Putamen (tissue), 1 donor: ENCODE measurements around the gene IFI6.
"Not testable (repeated sequence)": the region's sequence is repeated elsewhere in the genome, so short reads cannot be mapped to it uniquely, and the experiment has no call there.

Experiments
- DNase-seq: peaks from one replicate; pipeline ENCODE4 v3.0.0-alpha.2; 2016; ENCODE audit warnings: low spot score

The IFI6 gene, protein sequence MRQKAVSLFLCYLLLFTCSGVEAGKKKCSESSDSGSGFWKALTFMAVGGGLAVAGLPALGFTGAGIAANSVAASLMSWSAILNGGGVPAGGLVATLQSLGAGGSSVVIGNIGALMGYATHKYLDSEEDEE

GRCh38 chr1:27671964-27672749 lies at the start of gene IFI6:
TSS of gene IFI6 (minus strand) at chr1:27672192. CDS start at chr1:27669314, 2,878 bp downstream.
- peak; percentile 96 for DNase-seq

DNA sequence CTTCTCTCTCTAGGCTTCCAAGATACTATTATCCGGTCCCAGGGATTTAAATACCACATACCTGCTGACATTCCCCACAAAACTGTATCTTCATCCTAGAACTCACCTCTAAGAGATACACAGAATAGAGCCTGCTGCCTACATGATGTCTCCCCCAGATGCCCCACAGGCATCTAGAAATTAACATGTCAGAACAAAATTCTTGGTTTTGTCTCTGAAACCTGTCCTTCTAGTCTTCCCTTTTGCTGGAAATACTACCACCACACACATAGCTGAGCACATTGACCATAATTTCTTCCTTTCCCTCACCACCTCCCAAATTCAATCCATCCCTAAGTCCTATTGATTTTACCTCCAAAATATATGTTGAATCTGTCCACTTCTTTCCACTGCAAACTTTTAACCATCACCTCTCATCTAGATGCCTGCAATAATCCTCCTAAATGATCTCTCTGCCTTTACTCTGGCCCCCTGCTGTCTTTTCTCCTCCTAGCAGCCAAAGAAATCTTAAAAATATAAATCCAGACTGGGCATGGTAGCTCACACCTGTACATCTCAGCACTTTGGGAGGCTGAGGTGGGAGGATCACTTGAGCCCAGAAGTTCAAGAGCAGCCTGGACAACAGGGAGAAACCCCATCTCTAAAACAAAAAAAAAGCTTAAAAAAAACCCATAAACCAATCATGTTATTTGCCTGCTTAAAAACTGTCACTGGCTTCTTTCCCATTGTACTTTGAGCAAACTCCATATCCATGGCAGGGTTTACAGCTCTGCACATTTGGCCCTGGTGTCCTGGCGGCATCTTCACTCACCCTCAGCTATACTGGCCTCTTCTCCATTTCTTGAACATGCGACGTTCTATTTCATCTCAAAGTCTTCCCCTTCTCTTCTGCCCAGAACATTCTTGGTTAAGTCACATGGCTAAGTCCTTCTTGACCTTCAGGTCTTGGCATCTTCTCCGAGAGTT lies 47.6 kb upstream of the IFI6 start:
- DNase-seq: no peak

GRCh38 chr1:27716262-27716895 lies 44.4 kb upstream of the IFI6 start:
- DNase-seq: peak; percentile 46

DNA sequence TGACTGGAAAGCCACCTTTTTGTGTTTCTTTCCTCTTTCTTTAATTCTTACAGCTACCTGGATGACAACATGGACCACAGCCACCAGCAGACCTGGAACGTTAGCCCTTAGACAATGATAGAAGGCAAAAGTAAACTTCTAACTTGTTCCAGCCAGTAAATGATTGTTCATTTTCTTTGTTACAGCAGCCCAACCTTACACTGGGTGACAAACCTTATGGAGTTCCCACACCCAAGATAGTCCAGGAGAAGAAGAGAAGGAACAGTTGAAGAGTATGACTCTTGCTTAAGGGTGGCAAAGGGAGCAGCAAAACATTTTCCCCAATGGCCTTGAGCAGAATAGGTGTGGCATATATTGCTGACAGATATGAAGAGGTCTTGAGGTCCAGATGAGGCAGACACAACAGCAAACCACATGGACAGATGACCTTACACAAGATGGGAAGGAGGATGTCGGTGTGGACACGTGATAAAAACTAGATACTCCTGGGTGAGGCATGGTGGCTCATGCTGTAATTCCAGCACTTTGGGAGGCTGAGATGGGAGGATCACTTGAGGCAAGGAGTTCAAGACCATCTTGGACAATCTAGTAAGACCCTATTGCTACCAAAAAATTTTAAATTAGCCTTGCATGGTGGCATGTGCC lies 42.0 kb upstream of the IFI6 start:
- DNase-seq: no peak

- no peak for DNase-seq
These were observed 41.2 kb upstream of the IFI6 start for GRCh38 chr1:27713139-27713725.

GRCh38 chr1:27710574-27710973 lies 38.6 kb upstream of the IFI6 start:
- no peak for DNase-seq

- no peak for DNase-seq
These were observed 33.6 kb upstream of the IFI6 start for GRCh38 chr1:27705545-27705944.

DNA sequence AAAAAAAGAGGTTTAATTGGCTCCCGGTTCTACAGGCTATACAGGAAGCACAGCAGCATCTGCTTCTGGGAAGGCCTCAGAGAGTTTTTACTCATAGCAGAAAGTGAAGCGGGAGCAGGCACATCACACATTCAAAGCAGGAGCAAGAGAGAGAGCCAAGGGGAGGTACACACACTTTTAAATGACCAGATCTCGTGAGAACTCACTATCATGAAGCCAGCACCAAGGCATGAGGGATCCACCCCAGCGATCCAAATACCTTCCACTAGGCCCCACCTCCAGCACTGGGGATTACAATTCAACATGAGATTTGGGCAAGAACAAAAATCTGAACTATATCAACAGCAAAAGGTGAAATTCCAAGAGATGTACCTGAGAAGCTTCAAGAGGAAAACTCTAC lies 33.0 kb upstream of the IFI6 start:
- no peak for DNase-seq

DNA sequence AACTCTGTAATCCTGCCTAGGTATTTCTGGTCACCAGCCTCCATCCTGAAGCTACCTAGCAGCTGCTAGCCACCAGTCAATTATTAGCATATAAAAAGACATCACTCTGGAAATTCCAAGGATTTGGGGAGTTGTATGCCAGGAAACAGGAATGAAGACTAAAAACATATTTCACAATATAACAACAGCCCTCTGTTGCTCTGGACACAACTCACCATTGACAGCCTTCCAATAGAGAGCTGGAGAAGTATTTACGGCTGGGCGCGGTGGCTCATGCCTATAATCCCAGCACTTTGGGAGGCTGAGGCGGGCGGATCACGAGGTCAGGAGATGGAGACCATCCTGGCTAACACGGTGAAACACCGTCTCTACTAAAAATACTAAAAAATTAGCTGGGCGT lies 24.8 kb upstream of the IFI6 start:
- DNase-seq: not testable (repeated sequence)

GRCh38 chr1:27690183-27690582 lies 18.2 kb upstream of the IFI6 start:
- DNase-seq: no peak

GRCh38 chr1:27689423-27690173 lies 17.6 kb upstream of the IFI6 start:
- no peak for DNase-seq

- DNase-seq: no peak
These were observed 15.9 kb upstream of the IFI6 start for GRCh38 chr1:27687906-27688305.

DNA sequence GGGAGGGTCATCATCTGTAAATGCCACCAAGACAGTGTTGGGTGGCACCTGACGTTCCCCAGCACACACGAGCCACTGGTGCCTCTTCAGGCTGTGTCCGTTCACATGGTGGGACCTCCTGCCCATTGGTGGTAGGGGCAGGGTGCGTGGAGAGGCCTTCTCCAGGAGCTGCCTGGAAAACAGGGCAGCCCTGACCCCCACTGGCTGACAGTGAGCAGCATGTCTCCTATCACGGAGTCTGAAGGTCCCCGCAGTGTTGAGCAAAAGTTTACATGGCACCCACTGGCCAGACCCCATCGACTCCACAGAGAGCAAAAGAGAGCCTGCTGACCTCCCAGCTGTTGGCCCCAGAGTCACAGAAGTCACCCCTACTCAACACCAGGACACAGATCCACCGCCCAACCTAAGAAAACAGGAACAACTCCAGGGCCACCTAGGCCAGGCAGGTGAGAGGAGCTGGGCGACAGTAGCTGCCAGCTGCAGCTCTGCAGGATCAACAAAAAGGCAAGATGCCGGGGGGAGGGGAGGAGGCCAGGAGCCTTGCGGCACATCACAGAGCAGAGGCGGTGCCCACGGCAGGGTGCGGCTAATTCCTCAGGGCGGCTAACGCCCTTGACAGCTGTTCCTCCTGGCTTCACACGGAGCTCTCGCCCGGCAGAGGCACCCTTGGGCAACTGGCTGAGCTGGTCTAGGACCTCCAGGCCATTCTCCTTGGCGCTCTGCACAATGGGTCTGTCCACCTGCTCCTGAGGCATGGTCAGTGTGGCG lies 14.4 kb upstream of the IFI6 start:
- no peak for DNase-seq

- DNase-seq: no peak
These were observed 12.2 kb upstream of the IFI6 start for GRCh38 chr1:27684176-27684575.

GRCh38 chr1:27682351-27682944 lies 10.5 kb upstream of the IFI6 start:
- DNase-seq: no peak

- not testable (repeated sequence) for DNase-seq
These were observed 9.6 kb upstream of the IFI6 start for GRCh38 chr1:27681580-27681979.

DNA sequence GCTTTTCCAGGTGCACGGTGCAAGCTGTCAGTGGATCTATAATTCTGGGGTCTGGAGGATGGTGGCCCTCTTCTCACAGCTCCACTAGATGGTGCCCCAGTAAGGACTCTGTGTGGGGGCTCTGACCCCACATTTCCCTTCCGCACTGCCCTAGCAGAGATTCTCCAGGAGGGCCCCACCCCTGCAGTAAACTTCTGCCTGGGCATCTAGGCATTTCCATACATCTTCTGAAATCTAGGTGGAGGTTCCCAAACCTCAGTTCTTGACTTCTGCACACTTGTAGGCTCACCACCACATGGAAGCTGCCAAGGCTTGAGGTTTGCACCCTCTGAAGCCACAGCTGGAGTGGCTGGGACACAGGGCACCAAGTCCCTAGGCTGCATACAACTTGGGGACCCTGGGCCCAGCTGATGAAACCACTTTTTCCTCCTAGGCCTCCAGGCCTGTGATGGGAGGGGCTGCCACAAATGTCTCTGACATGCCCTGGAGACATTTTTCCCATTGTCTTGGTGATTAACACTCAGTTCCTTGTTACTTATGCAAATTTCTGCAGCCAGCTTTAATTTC lies 8.3 kb upstream of the IFI6 start:
- DNase-seq: not testable (repeated sequence)

GRCh38 chr1:27678747-27679146 lies 6.8 kb upstream of the IFI6 start:
- no peak for DNase-seq

DNA sequence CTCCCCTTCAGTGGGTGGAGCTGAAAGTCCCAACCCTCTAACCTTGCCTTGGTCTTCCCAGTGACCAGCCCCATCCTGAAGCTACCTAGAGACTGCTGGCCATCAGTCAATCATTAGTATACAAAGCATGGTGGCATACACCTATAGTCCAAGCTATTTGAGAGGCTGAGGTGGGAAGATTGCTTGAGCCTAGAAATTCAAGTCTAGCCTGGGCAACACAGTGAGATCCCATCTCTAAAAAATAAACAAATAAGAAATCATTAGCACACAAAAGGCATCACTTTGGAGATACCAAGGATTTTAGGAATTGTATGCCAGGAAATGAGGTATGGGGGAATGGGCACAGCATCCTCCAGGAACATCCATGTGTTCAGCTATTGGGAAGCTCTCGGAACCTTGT lies 4.4 kb upstream of the IFI6 start:
- DNase-seq: no peak
